Esophagus muscularis mucosa (tissue), 4 donors: Measurements from ENCODE around the gene EIF2B1. TPM values are rescaled to one million over a fixed set of nuclear protein-coding genes. Genes with fewer than 3 reads are reported as not detected.

ENCODE experiments used
- DNase-seq: peaks from one replicate; pipeline ENCODE4 v3.0.0-alpha.2; 2017; ENCODE audit errors: extremely low spot score
- H3K27ac ChIP-seq, 4 donors: fragments of 200-600 bp; sonication (generic); replicated peaks in 1 of 4; 1 replicate in 3 of 4; 2 replicates in 1 of 4; pipeline ENCODE4 v1.5.1; 2016 to 2019; ENCODE audit warnings: mild to moderate bottlenecking in 1 of 4
- H3K27me3 ChIP-seq, 4 donors: fragments of 200-600 bp; sonication (generic); one replicate each; pipeline versions ENCODE4 v1.5.1 to v1.6.0; 2016 to 2019
- H3K36me3 ChIP-seq, 4 donors: fragments of 200-600 bp; sonication (generic); one replicate each; pipeline ENCODE4 v1.5.1; 2016 to 2019
- H3K4me1 ChIP-seq, 4 donors: fragments of 200-600 bp; sonication (generic); one replicate each; pipeline ENCODE4 v1.5.1; 2016 to 2019
- H3K4me3 ChIP-seq, 4 donors: fragments of 200-600 bp; sonication (generic); 1 replicate in 2 of 4; 2 replicates in 2 of 4; pipeline ENCODE4 v1.5.1; 2016 to 2019; ENCODE audit warnings: mild to moderate bottlenecking in 4 of 4, moderate library complexity in 1 of 4
- H3K9me3 ChIP-seq, 4 donors: fragments of 200-600 bp; sonication (generic); 1 replicate in 3 of 4; 2 replicates in 1 of 4; pipeline ENCODE4 v1.5.1; 2016 to 2019
- EP300 ChIP-seq: sonication (generic); formaldehyde crosslinking; IDR thresholded peaks from one replicate; pipeline ENCODE4 v1.6.1; 2017; ENCODE audit warnings: antibody characterized with exemption
- POLR2A ChIP-seq: fragments of 450-650 bp; IDR thresholded peaks from one replicate; pipeline ENCODE4 v1.6.1; 2017; ENCODE audit warnings: antibody characterized with exemption, moderate library complexity, mild to moderate bottlenecking, low read depth
- POLR2AphosphoS5 ChIP-seq, 2 donors: sonication (generic); formaldehyde crosslinking; IDR thresholded peaks; one replicate each; pipeline ENCODE4 v1.6.1; 2017; ENCODE audit warnings: antibody characterized with exemption in 2 of 2
- WGBS: methylation state at CpG from one replicate; pipeline ENCODE4 v1.1.5; 2018; 5-methylcytosine and 5-hydroxymethylcytosine counted together
- intact Hi-C: fragments of 100-400 bp; cut with DNase I; formaldehyde crosslinking; loops from one replicate; pipeline ENCODE4 v1.15.1; 2023
- total RNA-seq, 4 donors: library from RNA; depleted of rRNA; stranded (reverse); fragments of >200 nt; gene quantifications; one replicate each; pipeline versions ENCODE4 v1.1.0 to v1.2.1, GENCODE V29; 2016
- TF ChIP-seq, protein P1 (sequence below), 3 experiments: fragments of 200-600 bp in 2 of 3; fragments of 450-650 bp in 1 of 3; sonication (generic) in 2 of 3; IDR thresholded peaks; one replicate each; pipeline ENCODE4 v1.5.1; 2017 to 2019; ENCODE audit warnings: antibody characterized with exemption in 3 of 3, mild to moderate bottlenecking in 2 of 3, moderate library complexity in 1 of 3

The EIF2B1 gene
- total RNA-seq, 4 donors from 2014 or later, result 73.7 to 117 (median 94.6) TPM

DNA sequence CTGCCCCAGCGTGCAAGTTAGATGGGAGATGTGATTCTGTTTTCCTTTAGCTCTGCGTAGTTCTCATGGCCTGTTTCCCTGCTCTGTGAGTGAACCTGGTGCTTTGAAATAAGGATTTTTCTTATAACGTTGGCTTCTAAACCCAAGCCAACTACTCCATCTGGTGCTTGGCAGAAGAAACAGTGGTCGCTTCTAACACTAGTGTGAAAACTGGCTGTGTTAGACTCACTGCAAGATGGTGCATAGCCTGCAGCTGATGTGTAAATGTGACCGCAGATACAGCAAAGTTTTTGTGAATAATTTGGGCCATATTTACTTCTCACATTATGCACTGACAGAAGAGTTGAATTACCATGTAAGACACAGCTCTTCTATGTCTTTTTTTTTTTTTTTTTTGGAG is 12.4 kb upstream of the EIF2B1 start:
- DNase-seq, result no peak
- 87% methylated on average over 5 of the region's 5 CpGs for WGBS
- TF ChIP-seq POLR2AphosphoS5 (IDR thresholded peaks at IDR 0.05) (no peak), POLR2A (no peak), EP300 (no peak)
- TF ChIP-seq, protein P1, sequence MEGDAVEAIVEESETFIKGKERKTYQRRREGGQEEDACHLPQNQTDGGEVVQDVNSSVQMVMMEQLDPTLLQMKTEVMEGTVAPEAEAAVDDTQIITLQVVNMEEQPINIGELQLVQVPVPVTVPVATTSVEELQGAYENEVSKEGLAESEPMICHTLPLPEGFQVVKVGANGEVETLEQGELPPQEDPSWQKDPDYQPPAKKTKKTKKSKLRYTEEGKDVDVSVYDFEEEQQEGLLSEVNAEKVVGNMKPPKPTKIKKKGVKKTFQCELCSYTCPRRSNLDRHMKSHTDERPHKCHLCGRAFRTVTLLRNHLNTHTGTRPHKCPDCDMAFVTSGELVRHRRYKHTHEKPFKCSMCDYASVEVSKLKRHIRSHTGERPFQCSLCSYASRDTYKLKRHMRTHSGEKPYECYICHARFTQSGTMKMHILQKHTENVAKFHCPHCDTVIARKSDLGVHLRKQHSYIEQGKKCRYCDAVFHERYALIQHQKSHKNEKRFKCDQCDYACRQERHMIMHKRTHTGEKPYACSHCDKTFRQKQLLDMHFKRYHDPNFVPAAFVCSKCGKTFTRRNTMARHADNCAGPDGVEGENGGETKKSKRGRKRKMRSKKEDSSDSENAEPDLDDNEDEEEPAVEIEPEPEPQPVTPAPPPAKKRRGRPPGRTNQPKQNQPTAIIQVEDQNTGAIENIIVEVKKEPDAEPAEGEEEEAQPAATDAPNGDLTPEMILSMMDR (IDR thresholded peaks at IDR 0.05), result no peak
- no peaks in the 10 kb centered on the region for H3K4me1 ChIP-seq
- no peak overlapping the region for H3K27ac ChIP-seq
- H3K4me3 ChIP-seq, result no peak overlapping the region
- H3K9me3 ChIP-seq, result no peaks in the 10 kb centered on the region
- no peaks in the 10 kb centered on the region for H3K27me3 ChIP-seq
- peaks cover 40 to 89% (median 71%) of the 10 kb centered on the region in 4 donors for H3K36me3 ChIP-seq
- intact Hi-C loops, result no loop called here

GRCh38 chr12:123645380-123645779 is 11.9 kb upstream of the EIF2B1 start:
- TF ChIP-seq POLR2AphosphoS5 (IDR thresholded peaks at IDR 0.05), result no peak
- no peak for TF ChIP-seq EP300
- TF ChIP-seq POLR2A, result no peak
- TF ChIP-seq, protein P1 (IDR thresholded peaks at IDR 0.05), result no peak
- no peaks in the 10 kb centered on the region for H3K27me3 ChIP-seq
- intact Hi-C loops, result no loop called here
- no peak overlapping the region for H3K4me3 ChIP-seq
- H3K4me1 ChIP-seq, result no peaks in the 10 kb centered on the region
- H3K9me3 ChIP-seq, result no peaks in the 10 kb centered on the region
- peaks cover 40 to 86% (median 73%) of the 10 kb centered on the region in 4 donors for H3K36me3 ChIP-seq
- no peak for DNase-seq
- 94% methylated on average over 3 of the region's 3 CpGs for WGBS
- no peak overlapping the region for H3K27ac ChIP-seq

DNA sequence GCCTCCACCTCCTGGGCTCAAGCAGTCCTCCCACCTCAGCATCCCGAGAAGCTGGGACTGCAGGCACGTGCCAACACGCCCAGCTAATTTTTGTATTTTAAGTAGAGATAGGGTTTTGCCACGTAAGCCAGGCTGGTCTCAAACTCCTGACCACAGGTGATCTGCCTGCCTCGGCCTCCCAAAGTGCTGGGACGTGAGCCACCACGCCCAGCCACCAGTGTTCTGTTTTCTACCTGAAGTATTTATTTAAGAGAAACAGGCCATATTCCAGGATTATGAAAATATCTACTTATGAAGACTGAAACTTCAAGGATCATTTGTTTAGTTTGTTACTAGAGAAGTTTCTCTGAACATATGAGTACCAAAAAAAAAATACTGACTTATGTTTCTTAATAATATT is 10.4 kb upstream of the EIF2B1 start:
- no peaks in the 10 kb centered on the region for H3K4me1 ChIP-seq
- DNase-seq, result no peak
- intact Hi-C loops, result no loop called here
- TF ChIP-seq, protein P1 (IDR thresholded peaks at IDR 0.05), result no peak
- TF ChIP-seq POLR2A, result no peak
- TF ChIP-seq EP300, result no peak
- no peak overlapping the region for H3K27ac ChIP-seq
- peaks cover 38 to 84% (median 64%) of the 10 kb centered on the region in 4 donors for H3K36me3 ChIP-seq
- H3K4me3 ChIP-seq, result no peak overlapping the region
- no peaks in the 10 kb centered on the region for H3K27me3 ChIP-seq
- 94% methylated on average over 7 of the region's 7 CpGs for WGBS
- H3K9me3 ChIP-seq, result no peaks in the 10 kb centered on the region

- 22% methylated on average over 19 of the region's 19 CpGs for WGBS
- peak overlapping the region; percentile 81 to 99 (median 95) for H3K4me3 ChIP-seq
- no peaks in the 10 kb centered on the region for H3K9me3 ChIP-seq
- intact Hi-C loops, result no loop called here
- no peaks in the 10 kb centered on the region for H3K27me3 ChIP-seq
- peaks cover 25 to 35% (median 29%) of the 10 kb centered on the region in 4 donors for H3K36me3 ChIP-seq
- H3K27ac ChIP-seq, result peak overlapping the region; percentile 81 to 90 (median 86)
- TF ChIP-seq POLR2A (no peak), POLR2AphosphoS5 (IDR thresholded peaks at IDR 0.05) (no peak)
- TF ChIP-seq, protein P1 (IDR thresholded peaks at IDR 0.05), result no peak
- DNase-seq, result no peak
- peaks cover 12 to 34% (median 23%) of the 10 kb centered on the region in 4 donors for H3K4me1 ChIP-seq
These were observed 666 bp upstream of the EIF2B1 start for GRCh38 chr12:123634142-123634561.
